Measurements from ENCODE around the gene ABHD17C.

DNA sequence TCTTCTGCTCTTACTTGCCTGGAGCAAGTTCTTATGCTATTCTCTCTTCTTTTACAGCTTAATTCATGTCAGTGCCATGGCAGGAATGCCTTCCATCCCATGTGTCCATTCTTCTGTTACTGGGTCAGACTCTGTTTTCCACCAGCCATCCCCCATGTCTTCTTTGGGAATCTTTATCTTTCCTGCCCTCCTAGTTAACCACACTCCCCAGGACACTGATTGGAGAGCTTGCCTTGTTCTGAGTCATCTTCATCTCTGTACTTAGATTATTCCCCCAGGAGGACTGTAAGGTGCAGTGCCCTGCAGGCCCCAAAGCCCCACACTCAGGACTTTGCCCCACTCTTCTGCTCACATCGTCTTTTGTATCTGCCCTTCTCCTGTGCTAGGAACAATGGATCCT lies 3.6 kb downstream of the ABHD17C start:
- TF ChIP-seq CTCF (IDR thresholded peaks at IDR 0.05; ENCODE audit: extremely low read depth in 1 of 2, insufficient read depth in 1 of 2, low read depth in 1 of 2, low read length in 2 of 2) (no peak), POLR2AphosphoS5 (IDR thresholded peaks at IDR 0.05; ENCODE audit: insufficient read depth, low read depth, low read length) (no peak)

All from endothelial cell of umbilical vein (primary cell).